Vagina (tissue), 2 donors: ENCODE results near the gene TPX2.

ENCODE experiments used
- CTCF ChIP-seq, 3 experiments: fragments of 450-650 bp in 2 of 3; fragments of 200-600 bp in 1 of 3; sonication (generic) in 1 of 3; IDR thresholded peaks; one replicate each; pipeline ENCODE4 v1.5.1; 2017 to 2019; ENCODE audit warnings: antibody characterized with exemption in 3 of 3, mild to moderate bottlenecking in 2 of 3, moderate library complexity in 2 of 3
- POLR2A ChIP-seq, 2 donors: fragments of 450-650 bp; IDR thresholded peaks; one replicate each; pipeline ENCODE4 v1.6.1; 2017; ENCODE audit warnings: antibody characterized with exemption in 2 of 2, mild to moderate bottlenecking in 2 of 2, moderate library complexity in 2 of 2
- POLR2AphosphoS5 ChIP-seq, 2 donors: sonication (generic); formaldehyde crosslinking; IDR thresholded peaks; one replicate each; pipeline ENCODE4 v1.9.0; 2017; ENCODE audit warnings: antibody characterized with exemption in 2 of 2, mild to moderate bottlenecking in 2 of 2, low read depth in 1 of 2; ENCODE audit not compliant: insufficient read depth in 1 of 2

DNA sequence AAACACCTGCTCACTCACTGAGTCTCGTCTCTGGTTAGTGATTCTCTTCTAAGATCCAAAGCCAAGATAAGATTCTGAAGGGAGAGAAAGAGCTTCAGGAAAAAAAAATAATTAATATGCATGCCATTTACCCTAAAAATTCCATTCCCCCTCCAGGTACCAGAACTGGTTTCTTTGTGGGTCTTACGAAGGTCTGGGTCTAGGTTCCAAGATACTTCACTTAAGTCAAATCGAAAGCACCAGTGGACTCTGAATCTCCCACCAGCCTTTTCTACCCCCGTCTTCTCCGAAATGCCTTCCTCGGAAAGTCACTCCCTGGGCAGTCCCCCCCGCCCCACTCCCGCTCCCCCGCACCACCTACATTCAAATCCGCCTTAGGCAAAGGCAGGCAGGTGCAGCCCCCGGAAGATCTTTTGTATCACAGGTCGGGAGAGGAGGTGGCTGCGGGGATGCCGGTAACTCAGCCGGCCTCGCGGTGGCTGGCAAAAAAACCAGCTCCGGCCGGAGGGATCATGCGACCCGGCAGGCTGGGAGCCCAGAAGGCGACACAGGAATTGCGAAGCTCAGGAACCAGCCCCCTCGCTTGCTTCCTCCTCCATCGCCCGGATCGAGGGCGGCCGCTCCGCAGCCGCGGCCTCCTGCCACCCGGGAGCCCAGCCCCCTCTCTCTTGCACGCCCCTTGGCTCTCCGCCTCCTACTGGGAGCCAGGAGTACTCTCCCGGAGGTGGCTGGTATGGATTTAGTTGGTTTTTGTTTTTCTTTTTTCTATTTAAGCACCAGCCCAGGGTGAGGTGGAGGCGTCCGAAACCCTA lies 16.6 kb upstream of the TPX2 start, which contains the start of gene BCL2L1:
- peak in 1 of 2 donors; percentile 56 for TF ChIP-seq POLR2A (IDR thresholded peaks at IDR 0.05)
- TF ChIP-seq POLR2AphosphoS5 (IDR thresholded peaks at IDR 0.05; ENCODE audit: insufficient read depth in 1 of 2, low read depth in 1 of 2): peak; percentile 6 to 65
- TF ChIP-seq CTCF (IDR thresholded peaks at IDR 0.05): peak in 1 of 3 experiments; percentile 67
